ENCODE data around the gene ZFYVE28.

DNA sequence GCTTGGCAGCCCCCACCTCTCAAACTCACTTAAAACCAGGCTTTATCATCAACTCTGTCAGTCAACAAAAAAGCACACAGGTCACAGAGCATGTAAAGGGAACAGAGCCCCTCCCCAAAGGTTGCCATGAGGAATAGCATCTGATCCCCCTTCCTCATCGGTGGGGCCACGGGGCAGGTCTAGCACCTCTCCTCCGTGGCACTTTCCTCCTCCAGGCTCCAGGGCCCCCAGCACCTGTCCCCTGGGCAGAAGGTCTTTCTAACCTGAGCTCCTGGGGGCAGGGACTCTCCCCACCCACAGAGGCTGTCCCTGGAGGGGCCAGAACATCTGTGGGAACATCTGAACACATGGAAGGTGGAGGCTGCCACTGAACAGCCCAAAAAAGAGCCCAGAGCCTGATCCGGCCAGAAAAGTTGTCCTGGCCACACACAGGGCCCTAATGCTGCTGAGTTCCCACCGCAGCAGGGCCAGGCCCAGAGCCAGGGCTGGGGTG is 65.7 kb downstream of the ZFYVE28 start:
- TF ChIP-seq, protein P1, sequence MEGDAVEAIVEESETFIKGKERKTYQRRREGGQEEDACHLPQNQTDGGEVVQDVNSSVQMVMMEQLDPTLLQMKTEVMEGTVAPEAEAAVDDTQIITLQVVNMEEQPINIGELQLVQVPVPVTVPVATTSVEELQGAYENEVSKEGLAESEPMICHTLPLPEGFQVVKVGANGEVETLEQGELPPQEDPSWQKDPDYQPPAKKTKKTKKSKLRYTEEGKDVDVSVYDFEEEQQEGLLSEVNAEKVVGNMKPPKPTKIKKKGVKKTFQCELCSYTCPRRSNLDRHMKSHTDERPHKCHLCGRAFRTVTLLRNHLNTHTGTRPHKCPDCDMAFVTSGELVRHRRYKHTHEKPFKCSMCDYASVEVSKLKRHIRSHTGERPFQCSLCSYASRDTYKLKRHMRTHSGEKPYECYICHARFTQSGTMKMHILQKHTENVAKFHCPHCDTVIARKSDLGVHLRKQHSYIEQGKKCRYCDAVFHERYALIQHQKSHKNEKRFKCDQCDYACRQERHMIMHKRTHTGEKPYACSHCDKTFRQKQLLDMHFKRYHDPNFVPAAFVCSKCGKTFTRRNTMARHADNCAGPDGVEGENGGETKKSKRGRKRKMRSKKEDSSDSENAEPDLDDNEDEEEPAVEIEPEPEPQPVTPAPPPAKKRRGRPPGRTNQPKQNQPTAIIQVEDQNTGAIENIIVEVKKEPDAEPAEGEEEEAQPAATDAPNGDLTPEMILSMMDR (IDR thresholded peaks at IDR 0.05): no peak
- no peak for TF ChIP-seq POLR2A (IDR thresholded peaks at IDR 0.05)

Data from vagina (tissue), 2 donors.